NCI-H226 (cell line): ENCODE results near the gene WWC2.

ENCODE experiments used
- DNase-seq: peaks from one replicate; pipeline ENCODE4 v3.0.0-alpha.2; 2015

WWC2 gene

DNA sequence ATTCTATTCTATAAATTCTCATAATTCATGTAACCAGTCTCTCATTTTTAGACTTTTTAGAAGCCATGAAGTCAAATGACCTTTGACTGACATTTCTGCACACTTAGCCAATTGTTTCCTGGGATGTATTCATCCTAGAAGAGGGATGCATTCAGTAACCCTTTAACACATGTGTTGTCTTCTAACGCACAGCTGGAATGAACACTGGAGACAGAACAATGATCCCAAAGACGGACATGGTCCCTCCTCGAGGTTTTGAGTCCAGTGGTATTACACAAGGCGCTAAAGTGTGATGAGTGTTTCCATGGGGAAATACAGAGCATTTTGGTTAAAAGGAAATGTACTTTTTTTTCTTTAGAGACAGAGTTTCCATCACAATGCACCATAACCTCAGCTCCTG, 263.0 kb downstream of the WWC2 start:
- no peak for DNase-seq

DNA sequence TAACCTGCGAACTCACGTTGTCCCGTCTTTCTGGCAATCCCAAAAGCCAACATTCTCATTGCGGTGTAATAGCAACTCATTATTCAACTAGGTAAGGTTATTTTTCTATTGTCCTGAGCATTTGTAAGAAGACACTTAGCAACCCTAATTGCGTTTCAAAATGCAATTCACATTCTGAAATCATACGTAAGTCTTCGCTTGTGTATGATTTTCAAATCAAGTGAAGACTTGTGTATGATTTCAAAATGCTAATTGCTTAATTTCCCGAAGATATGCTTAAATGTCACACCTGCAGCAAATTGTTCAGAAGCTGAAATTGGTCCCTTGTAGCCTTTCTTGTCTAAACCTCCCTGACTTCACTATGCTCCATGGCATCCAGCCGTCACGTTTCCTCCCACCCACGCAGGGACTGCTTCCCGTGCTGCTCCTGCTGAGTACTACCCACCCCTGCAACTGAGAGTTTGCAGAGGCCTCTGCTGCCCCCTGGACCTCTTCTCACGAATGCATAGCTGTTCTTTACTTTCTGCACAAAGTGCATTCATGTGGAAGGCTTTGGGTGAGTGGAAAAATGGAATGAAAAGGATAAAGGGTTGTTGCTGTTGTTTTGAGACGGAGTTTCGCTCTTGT, 264.0 kb downstream of the WWC2 start:
- no peak for DNase-seq

DNA sequence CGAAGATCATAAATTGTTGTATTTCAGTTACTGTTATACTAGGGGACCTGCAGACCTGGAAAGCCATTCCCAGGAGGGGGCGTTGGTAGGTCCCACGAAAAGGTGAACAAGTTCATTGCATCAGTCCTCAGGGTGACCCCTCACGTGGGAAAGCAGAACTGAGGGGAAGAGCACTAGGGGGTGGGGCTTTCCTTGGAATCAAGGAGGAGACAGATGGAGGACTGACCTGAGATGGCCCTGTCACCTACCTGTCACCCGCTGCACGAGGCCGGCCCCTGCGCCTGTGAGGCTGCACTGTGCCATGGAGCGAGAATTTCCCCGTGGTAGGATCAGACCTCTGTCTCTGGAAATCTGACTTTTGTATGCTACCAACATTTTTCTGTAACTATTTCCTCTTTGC, 265.0 kb downstream of the WWC2 start:
- DNase-seq: no peak

DNA sequence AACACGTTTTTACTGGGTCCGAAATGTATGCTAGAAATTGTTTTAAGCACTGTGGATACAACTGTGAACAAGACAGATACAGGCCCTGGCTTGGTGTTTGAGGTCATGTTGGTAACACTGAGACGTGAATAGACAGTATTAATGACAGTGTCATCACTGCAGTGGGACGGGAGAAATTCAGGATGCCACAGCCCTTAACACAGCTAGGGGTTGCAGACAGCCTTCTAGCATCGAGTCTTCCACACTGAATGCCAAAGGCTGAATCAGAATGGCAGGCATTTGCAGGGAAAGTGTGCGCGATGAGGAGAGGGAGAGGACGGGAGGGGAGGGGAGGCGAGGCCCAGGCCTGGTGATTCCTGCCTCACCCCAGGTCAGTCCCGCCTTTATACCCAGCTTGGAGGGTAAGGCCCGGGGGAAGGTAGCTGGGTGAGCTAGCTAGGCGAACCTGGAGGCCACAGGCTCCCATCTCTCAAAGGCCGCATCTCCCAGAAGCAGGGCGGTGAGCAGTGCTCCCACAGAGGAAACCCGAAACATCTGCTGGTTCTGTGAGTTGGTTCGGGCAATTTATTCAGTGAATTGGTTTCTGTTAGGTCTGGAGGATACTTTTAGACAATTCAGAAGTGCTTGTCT, 267.3 kb downstream of the WWC2 start:
- no peak for DNase-seq

DNA sequence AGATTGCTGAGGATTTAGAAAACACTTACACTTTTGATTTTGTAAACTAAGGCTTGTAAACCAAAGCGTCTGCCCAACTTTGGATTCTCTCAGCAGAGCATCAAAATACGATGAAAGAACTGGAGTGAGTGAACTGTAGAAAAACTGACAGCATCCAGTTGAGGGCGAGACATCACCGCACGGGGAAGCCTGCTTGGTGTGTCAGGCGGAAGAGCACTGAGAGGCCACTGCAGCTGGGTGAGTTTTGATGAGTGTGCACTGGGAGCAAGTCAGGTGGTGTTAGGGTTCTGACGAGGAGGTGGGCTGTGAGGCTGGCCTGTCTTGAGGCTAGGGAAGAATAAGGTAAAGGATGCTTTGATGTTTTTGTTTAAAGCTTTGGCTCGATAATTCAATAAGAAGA, 270.0 kb downstream of the WWC2 start:
- DNase-seq: no peak
